ENCODE measurements around the gene ENOX1.

ENOX1 gene

GRCh38 chr13:43304945-43305344 lies 481.8 kb downstream of the ENOX1 start:
- DNase-seq, result no peak

GRCh38 chr13:43304449-43304848 lies 482.3 kb downstream of the ENOX1 start:
- no peak for DNase-seq

- peak; percentile 79 for DNase-seq
These were observed 483.6 kb downstream of the ENOX1 start for GRCh38 chr13:43303033-43303729.

GRCh38 chr13:43301346-43301969 lies 485.3 kb downstream of the ENOX1 start:
- DNase-seq, result peak; percentile 83

- DNase-seq, result peak; percentile 72
These were observed 485.9 kb downstream of the ENOX1 start for GRCh38 chr13:43300865-43301264.

- no peak for DNase-seq
These were observed 487.4 kb downstream of the ENOX1 start for GRCh38 chr13:43299374-43299773.

- DNase-seq, result no peak
These were observed 488.0 kb downstream of the ENOX1 start for GRCh38 chr13:43298816-43299215.

GRCh38 chr13:43297967-43298678 lies 488.6 kb downstream of the ENOX1 start:
- DNase-seq, result no peak

GRCh38 chr13:43295825-43296564 lies 490.8 kb downstream of the ENOX1 start:
- DNase-seq, result no peak

GRCh38 chr13:43295321-43295720 lies 491.5 kb downstream of the ENOX1 start:
- no peak for DNase-seq

GRCh38 chr13:43294412-43294811 lies 492.4 kb downstream of the ENOX1 start:
- DNase-seq, result peak; percentile 67

GRCh38 chr13:43293986-43294385 lies 492.8 kb downstream of the ENOX1 start:
- no peak for DNase-seq

- DNase-seq, result no peak
These were observed 493.2 kb downstream of the ENOX1 start for GRCh38 chr13:43293561-43293960.

GRCh38 chr13:43293008-43293407 lies 493.8 kb downstream of the ENOX1 start:
- DNase-seq, result no peak

GRCh38 chr13:43291287-43292060 lies 495.3 kb downstream of the ENOX1 start:
- DNase-seq, result no peak

GRCh38 chr13:43289470-43290255 lies 497.1 kb downstream of the ENOX1 start:
- DNase-seq, result peak; percentile 61

GRCh38 chr13:43286751-43287150 lies 500.0 kb downstream of the ENOX1 start:
- no peak for DNase-seq

- peak; percentile 60 for DNase-seq
These were observed 500.7 kb downstream of the ENOX1 start for GRCh38 chr13:43285933-43286597.

GRCh38 chr13:43284162-43284561 lies 502.6 kb downstream of the ENOX1 start:
- DNase-seq, result peak; percentile 74

- DNase-seq, result no peak
These were observed 507.1 kb downstream of the ENOX1 start for GRCh38 chr13:43279696-43280095.

- no peak for DNase-seq
These were observed 508.6 kb downstream of the ENOX1 start for GRCh38 chr13:43278127-43278526.
